HG03175 (cell line): ENCODE measurements around the gene ANKRD6.

Experiments
- ATAC-seq: cut with Tn5 transposase; IDR thresholded peaks from one replicate; pipeline ENCODE4 v1.9.1; 2021; ENCODE audit warnings: mild to moderate bottlenecking, moderate library complexity; ENCODE audit not compliant: unreplicated experiment

The ANKRD6 gene

GRCh38 chr6:89506716-89507617, 74.0 kb downstream of the ANKRD6 start:
- no peak for ATAC-seq

GRCh38 chr6:89508755-89509563, 76.0 kb downstream of the ANKRD6 start:
- ATAC-seq: no peak

- no peak for ATAC-seq
Measured at GRCh38 chr6:89509777-89510281, 76.9 kb downstream of the ANKRD6 start.

GRCh38 chr6:89510393-89510792, 77.4 kb downstream of the ANKRD6 start:
- no peak for ATAC-seq

GRCh38 chr6:89518352-89519055, 85.6 kb downstream of the ANKRD6 start:
- ATAC-seq: no peak

- ATAC-seq: no peak
Measured at GRCh38 chr6:89520736-89521135, 87.8 kb downstream of the ANKRD6 start.

GRCh38 chr6:89522778-89523177, 89.8 kb downstream of the ANKRD6 start:
- ATAC-seq: no peak

GRCh38 chr6:89525786-89526562, 93.0 kb downstream of the ANKRD6 start:
- ATAC-seq: no peak

GRCh38 chr6:89526563-89526869, 93.6 kb downstream of the ANKRD6 start:
- ATAC-seq: no peak

- ATAC-seq: no peak
Measured at GRCh38 chr6:89527634-89528033, 94.7 kb downstream of the ANKRD6 start.

GRCh38 chr6:89528866-89529265, 95.9 kb downstream of the ANKRD6 start:
- ATAC-seq: no peak

GRCh38 chr6:89530982-89531381, 98.0 kb downstream of the ANKRD6 start:
- no peak for ATAC-seq

- no peak for ATAC-seq
Measured at GRCh38 chr6:89536231-89536630, 103.3 kb downstream of the ANKRD6 start.

GRCh38 chr6:89539779-89540178, 106.8 kb downstream of the ANKRD6 start:
- no peak for ATAC-seq

- ATAC-seq: no peak
Measured at GRCh38 chr6:89542081-89542857, 109.3 kb downstream of the ANKRD6 start.

GRCh38 chr6:89542866-89543265, 109.9 kb downstream of the ANKRD6 start:
- no peak for ATAC-seq

- no peak for ATAC-seq
Measured at GRCh38 chr6:89547281-89547680, 114.3 kb downstream of the ANKRD6 start.

- no peak for ATAC-seq
Measured at GRCh38 chr6:89553431-89553830, 120.5 kb downstream of the ANKRD6 start.

- ATAC-seq: no peak
Measured at GRCh38 chr6:89554106-89554505, 121.2 kb downstream of the ANKRD6 start.

GRCh38 chr6:89555031-89555430, 122.1 kb downstream of the ANKRD6 start:
- ATAC-seq: no peak
